ENCODE results near the gene SGIP1. TPM values are rescaled to one million over a fixed set of nuclear protein-coding genes. Genes with fewer than 3 reads are reported as not detected.
"Not testable (repeated sequence)": the region's sequence is repeated elsewhere in the genome, so short reads cannot be mapped to it uniquely, and the experiment has no call there.

Gene SGIP1
- total RNA-seq, 1 donor from 2014 or later = 12.4 TPM

DNA sequence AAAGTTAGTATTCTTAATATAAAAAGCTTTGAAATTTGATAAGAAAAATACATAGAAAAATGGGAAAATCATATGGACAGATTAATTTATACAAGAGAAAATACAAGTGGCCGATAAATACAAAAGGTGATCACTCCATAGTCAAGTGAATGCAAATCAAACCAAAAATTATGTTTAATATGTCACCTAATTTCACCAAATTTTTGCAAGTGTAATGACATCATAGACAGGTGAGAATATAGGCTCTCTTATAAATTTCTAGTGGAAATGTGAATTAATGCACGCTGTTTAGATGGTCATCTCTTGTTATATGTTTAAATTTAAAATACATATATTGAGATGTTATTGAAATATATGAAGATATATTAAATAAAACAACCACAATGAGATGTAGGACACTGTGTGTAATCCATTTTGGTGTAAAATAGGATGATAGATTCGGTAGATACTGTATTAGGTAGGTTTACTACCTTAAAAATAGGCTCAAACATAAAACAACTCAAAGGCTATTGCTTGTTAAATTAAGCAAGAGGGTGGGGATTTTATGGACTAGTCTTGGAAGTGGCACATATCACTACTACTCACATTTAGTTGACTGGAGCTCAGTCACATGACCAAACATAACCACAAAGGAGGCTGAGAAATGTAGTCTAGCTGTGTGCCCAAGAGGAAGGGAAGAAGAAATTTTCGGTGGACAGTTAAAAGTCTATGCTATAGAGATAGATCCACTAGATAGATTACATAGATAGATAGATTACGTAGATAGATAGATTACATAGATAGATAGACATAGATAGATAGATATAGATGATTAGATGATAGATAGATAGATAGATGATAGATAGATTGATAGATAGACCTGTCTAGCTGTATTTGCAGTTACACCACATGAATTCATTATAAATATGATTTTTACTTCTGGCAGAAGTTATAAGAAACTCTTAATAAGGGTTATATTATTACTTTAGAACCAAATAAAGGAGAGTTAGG, 258.0 kb downstream of the SGIP1 start:
- H3K4me1 ChIP-seq = no peaks in the 10 kb centered on the region
- no peaks in the 10 kb centered on the region for H3K27me3 ChIP-seq (ENCODE audit: low read depth)
- intact Hi-C loops (cut with DNase I) = no loop called here
- no peaks in the 10 kb centered on the region for H3K36me3 ChIP-seq
- no peak overlapping the region for H3K27ac ChIP-seq
- H3K9me3 ChIP-seq = no peaks in the 10 kb centered on the region
- no peak for TF ChIP-seq CTCF (IDR thresholded peaks at IDR 0.05)
- no peak for ATAC-seq
- DNase-seq = no peak
- no peak overlapping the region for H3K4me3 ChIP-seq

DNA sequence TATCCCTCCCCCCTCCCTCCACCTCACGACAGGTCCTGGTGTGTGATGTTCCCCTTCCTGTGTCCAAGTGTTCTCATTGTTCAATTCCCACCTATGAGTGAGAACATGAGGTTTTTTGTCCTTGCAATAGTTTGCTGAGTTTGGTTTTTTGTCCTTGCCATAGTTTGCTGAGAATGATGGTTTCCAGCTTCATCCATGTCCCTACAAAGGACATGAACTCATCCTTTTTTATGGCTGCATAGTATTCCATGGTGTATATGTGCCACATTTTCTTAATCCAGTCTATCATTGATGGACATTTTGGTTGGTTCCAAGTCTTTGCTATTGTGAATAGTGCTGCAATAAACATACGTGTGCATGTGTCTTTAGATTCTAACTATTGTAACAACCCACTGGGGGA, 261.9 kb downstream of the SGIP1 start:
- H3K27me3 ChIP-seq (ENCODE audit: low read depth); H3K9me3 ChIP-seq; intact Hi-C loops (cut with DNase I); H3K4me1 ChIP-seq; H3K4me3 ChIP-seq; H3K36me3 ChIP-seq; H3K27ac ChIP-seq; DNase-seq; ATAC-seq: not testable (repeated sequence)

Small RNA genes lying within 50 kb of the gene (microRNA-seq; reads per million reads assigned to microRNA genes)
- 1.5 reads per million for gene MIR3117 (ENCODE audit: borderline number of aligned reads)

Other genes with a start within 250 kb of the SGIP1 start
- gene DYNLT5, start 218.3 kb downstream of the SGIP1 start, total RNA-seq = 5.9 TPM